SK-N-SH treated with all-trans-retinoic acid at 6 μM for 48 hours (cell line): ENCODE data around the gene AHSA1.

Source experiments
- ATAC-seq: fragments of 200-7000 bp; cut with Tn5 transposase; 3 replicates; pipeline ENCODE4 v1.9.1; 2020; ENCODE audit warnings: mild to moderate bottlenecking, moderate library complexity
- ARNTL ChIP-seq: fragments of 450-650 bp; formaldehyde crosslinking; IDR thresholded peaks from 2 replicates; pipeline ENCODE4 v1.5.0; 2020; ENCODE audit warnings: low read depth, mild to moderate bottlenecking, moderate library complexity, borderline replicate concordance
- BACH2 ChIP-seq: fragments of 250-450 bp; sonication (Bioruptor Pico); IDR thresholded peaks from 2 replicates; pipeline ENCODE4 v1.9.0; 2021; ENCODE audit warnings: mild to moderate bottlenecking, borderline replicate concordance
- CREB5 ChIP-seq: fragments of 250-450 bp; sonication (Bioruptor Pico); IDR thresholded peaks from 2 replicates; pipeline ENCODE4 v1.5.1; 2020; ENCODE audit warnings: low read depth, mild to moderate bottlenecking, moderate library complexity
- CSDC2 ChIP-seq: fragments of 250-450 bp; sonication (Bioruptor Pico); IDR thresholded peaks from 2 replicates; pipeline ENCODE4 v1.5.0; 2020; ENCODE audit warnings: mild to moderate bottlenecking, moderate library complexity
- CSRNP3 ChIP-seq: fragments of 250-450 bp; sonication (Bioruptor Pico); IDR thresholded peaks from 2 replicates; pipeline ENCODE4 v1.5.1; 2021; ENCODE audit warnings: mild to moderate bottlenecking, moderate library complexity
- ESRRG ChIP-seq: fragments of 250-450 bp; sonication (Bioruptor Pico); IDR thresholded peaks from 2 replicates; pipeline ENCODE4 v1.6.1; 2021; ENCODE audit warnings: mild to moderate bottlenecking
- ISL1 ChIP-seq: fragments of 250-450 bp; sonication (Bioruptor Pico); IDR thresholded peaks from 2 replicates; pipeline ENCODE4 v2.1.2; 2022; ENCODE audit warnings: mild to moderate bottlenecking, moderate library complexity
- OSR1 ChIP-seq: fragments of 250-450 bp; sonication (Bioruptor Pico); IDR thresholded peaks from 2 replicates; pipeline ENCODE4 v1.8.0; 2022; ENCODE audit warnings: moderate library complexity, mild to moderate bottlenecking, inconsistent platforms
- PATZ1 ChIP-seq: fragments of 250-450 bp; sonication (Bioruptor Pico); IDR thresholded peaks from 2 replicates; pipeline ENCODE4 v1.8.0; 2020; ENCODE audit warnings: mild to moderate bottlenecking, moderate library complexity, borderline replicate concordance
- POU6F1 ChIP-seq: fragments of 250-450 bp; sonication (Bioruptor Pico); IDR thresholded peaks from 2 replicates; pipeline ENCODE4 v1.8.0; 2021; ENCODE audit warnings: low read depth, mild to moderate bottlenecking, moderate library complexity, borderline replicate concordance
- PPARA ChIP-seq: fragments of 250-450 bp; sonication (Bioruptor Pico); IDR thresholded peaks from 2 replicates; pipeline ENCODE4 v1.5.0; 2020; ENCODE audit warnings: mild to moderate bottlenecking, borderline replicate concordance
- RARB ChIP-seq: fragments of 250-450 bp; sonication (Bioruptor Pico); IDR thresholded peaks from 2 replicates; pipeline ENCODE4 v1.8.0; 2021; ENCODE audit warnings: mild to moderate bottlenecking, moderate library complexity
- SNAI2 ChIP-seq: fragments of 250-450 bp; sonication (Bioruptor Pico); IDR thresholded peaks from 2 replicates; pipeline ENCODE4 v1.5.0; 2020; ENCODE audit warnings: mild to moderate bottlenecking, moderate library complexity
- TCF4 ChIP-seq: fragments of 250-450 bp; sonication (Bioruptor Pico); IDR thresholded peaks from 2 replicates; pipeline ENCODE4 v1.8.0; 2021; ENCODE audit warnings: mild to moderate bottlenecking, moderate library complexity, borderline replicate concordance
- TOX ChIP-seq: fragments of 250-450 bp; sonication (Bioruptor Pico); IDR thresholded peaks from 2 replicates; pipeline ENCODE4 v1.8.0; 2021; ENCODE audit warnings: mild to moderate bottlenecking, moderate library complexity, borderline replicate concordance
- TSHZ2 ChIP-seq: fragments of 250-450 bp; sonication (Bioruptor Pico); IDR thresholded peaks from 2 replicates; pipeline ENCODE4 v1.5.0; 2020; ENCODE audit warnings: mild to moderate bottlenecking, moderate library complexity
- ZNF70 ChIP-seq: fragments of 450-650 bp; formaldehyde crosslinking; IDR thresholded peaks from 2 replicates; pipeline ENCODE4 v1.5.0; 2020; ENCODE audit warnings: mild to moderate bottlenecking, moderate library complexity

Gene AHSA1

GRCh38 chr14:77491056-77491455 lies 33.2 kb downstream of the AHSA1 start:
- no peak for ATAC-seq
- TF ChIP-seq TSHZ2 (CRISPR knock-in tag) (no peak), POU6F1 (CRISPR knock-in tag) (no peak), ARNTL (CRISPR knock-in tag) (no peak), OSR1 (CRISPR knock-in tag) (no peak), CSRNP3 (CRISPR knock-in tag) (no peak)

GRCh38 chr14:77495334-77495733 lies 37.4 kb downstream of the AHSA1 start:
- ATAC-seq, result no peak
- TF ChIP-seq CSDC2, result no peak
- no peak for TF ChIP-seq TSHZ2 (CRISPR knock-in tag)
- TF ChIP-seq ESRRG (CRISPR knock-in tag), result no peak
- TF ChIP-seq TOX (CRISPR knock-in tag), result no peak
- TF ChIP-seq PPARA (CRISPR knock-in tag), result no peak
- no peak for TF ChIP-seq ISL1 (CRISPR knock-in tag)
- no peak for TF ChIP-seq OSR1 (CRISPR knock-in tag)
- no peak for TF ChIP-seq PATZ1
- TF ChIP-seq CREB5 (CRISPR knock-in tag), result no peak
- no peak for TF ChIP-seq ZNF70
- no peak for TF ChIP-seq BACH2 (CRISPR knock-in tag)
- no peak for TF ChIP-seq TCF4 (CRISPR knock-in tag)
- no peak for TF ChIP-seq RARB (CRISPR knock-in tag)
- no peak for TF ChIP-seq SNAI2
